GM12878 (cell line): ENCODE measurements around the gene POLR1G. TPM values are rescaled to one million over a fixed set of nuclear protein-coding genes. Genes with fewer than 3 reads are reported as not detected.
A peak's percentile ranks its signal among the peaks of the same experiment; 100 is the strongest.

ENCODE experiments used
- ATAC-seq: fragments of 200-7000 bp; cut with Tn5 transposase; 3 replicates; pipeline ENCODE4 v1.9.1; 2020; ENCODE audit warnings: mild to moderate bottlenecking, moderate library complexity
- BruUV-seq: library from RNA; stranded (reverse); fragments of 400-500 nt; replicated peaks from 2 replicates; lab custom pipeline; 2021; lab: Mats Ljungman, UMichigan
- CTCF ChIA-PET: fragments of 300-600 bp; sonication (Branson Sonifier 250); formaldehyde crosslinking; extraction: SDS; loops from one replicate; lab custom pipeline; 2021; ENCODE audit warnings: inconsistent platforms; lab: Yijun Ruan, JAX
- POLR2A ChIA-PET: fragments of 350-600 bp; formaldehyde crosslinking; extraction: SDS; loops from one replicate; lab custom pipeline; 2021; ENCODE audit warnings: inconsistent platforms; lab: Charles Lee
- RAD21 ChIA-PET: fragments of 300-600 bp; sonication (Branson Sonifier 250); formaldehyde crosslinking; loops from one replicate; lab custom pipeline; 2023; ENCODE audit warnings: antibody characterized with exemption; ENCODE audit not compliant: unreplicated experiment; lab: Charles Lee
- SMC1A ChIA-PET: fragments of 300-600 bp; sonication (Branson Sonifier 250); formaldehyde crosslinking; loops from one replicate; lab custom pipeline; 2023; ENCODE audit not compliant: unreplicated experiment, uncharacterized antibody; lab: Charles Lee
- DNase-seq: peaks from one replicate; pipeline ENCODE4 v3.0.0-alpha.2; 2011; ENCODE audit warnings: low read depth, low spot score
- FAIRE-seq: peaks from 3 replicates; lab custom pipeline; 2011; peaks lifted over from hg19 to GRCh38; lab: Jason Lieb, UNC
- H2AFZ ChIP-seq: 2 replicates; pipeline ENCODE4 v1.6.0; 2011; ENCODE audit warnings: low read depth, low read length, control low read depth; ENCODE audit not compliant: control insufficient read depth
- H3K27ac ChIP-seq: 2 replicates; pipeline ENCODE4 v1.5.1; 2011; ENCODE audit warnings: control low read depth; ENCODE audit not compliant: control insufficient read depth, insufficient read depth
- H3K27me3 ChIP-seq, 2 experiments: replicated peaks in 1 of 2; 2 replicates each; pipeline versions ENCODE4 v1.6.0 to v1.6.1; 2011; ENCODE audit warnings: low read length in 1 of 2; ENCODE audit not compliant: control insufficient read depth in 2 of 2, insufficient read depth in 2 of 2
- H3K36me3 ChIP-seq, 2 experiments: 2 replicates each; pipeline ENCODE4 v1.5.1; 2011; ENCODE audit warnings: low read length in 1 of 2; ENCODE audit not compliant: control insufficient read depth in 2 of 2, insufficient read depth in 2 of 2
- H3K4me1 ChIP-seq: 2 replicates; pipeline ENCODE4 v1.6.1; 2011; ENCODE audit warnings: mild to moderate bottlenecking, low read length, moderate library complexity, mixed read lengths; ENCODE audit not compliant: control insufficient read depth, insufficient read depth
- H3K4me2 ChIP-seq: 2 replicates; pipeline ENCODE4 v1.6.0; 2011; ENCODE audit warnings: control low read depth; ENCODE audit not compliant: control insufficient read depth, insufficient read depth
- H3K4me3 ChIP-seq: fragments of 200-600 bp; sonication (generic); 2 replicates; pipeline ENCODE4 v1.5.1; 2016
- H3K79me2 ChIP-seq: 2 replicates; pipeline ENCODE4 v1.6.0; 2011; ENCODE audit warnings: low read length; ENCODE audit not compliant: control insufficient read depth, insufficient read depth
- H3K9ac ChIP-seq: 2 replicates; pipeline ENCODE4 v1.8.0; 2011; ENCODE audit warnings: low read length, control low read depth, mixed read lengths; ENCODE audit not compliant: control insufficient read depth, insufficient read depth
- H3K9me3 ChIP-seq: replicated peaks from 3 replicates; pipeline ENCODE4 v1.5.1; 2011; ENCODE audit warnings: mild to moderate bottlenecking, low read length; ENCODE audit not compliant: control insufficient read depth, insufficient read depth
- H4K20me1 ChIP-seq: 2 replicates; pipeline ENCODE4 v1.6.0; 2011; ENCODE audit not compliant: control insufficient read depth, insufficient read depth
- ATF2 ChIP-seq: IDR thresholded peaks from 2 replicates; pipeline ENCODE4 v1.6.1; 2012; ENCODE audit warnings: low read length, inconsistent platforms
- CHD4 ChIP-seq: fragments of 200-600 bp; sonication (generic); IDR thresholded peaks from 2 replicates; pipeline ENCODE4 v1.6.1; 2016; ENCODE audit warnings: mild to moderate bottlenecking
- ELK1 ChIP-seq: IDR thresholded peaks from 2 replicates; pipeline ENCODE4 v1.6.1; 2012; ENCODE audit warnings: low read depth, low read length, improper control_type of control experiment
- IKZF1 ChIP-seq: fragments of 450-650 bp; conservative IDR thresholded peaks from 2 replicates; pipeline ENCODE4 v1.6.1; 2017; ENCODE audit warnings: antibody characterized with exemption, mild to moderate bottlenecking
- MXI1 ChIP-seq: fragments of 150-350 bp; IDR thresholded peaks from 2 replicates; pipeline ENCODE4 v1.6.1; 2011; ENCODE audit warnings: low read depth, mild to moderate bottlenecking, inconsistent platforms, low read length, improper control_type of control experiment
- NFIC ChIP-seq: IDR thresholded peaks from 2 replicates; pipeline ENCODE4 v1.6.1; 2012; ENCODE audit warnings: low read depth, mild to moderate bottlenecking, inconsistent platforms, low read length, moderate library complexity
- PAX8 ChIP-seq: fragments of 450-650 bp; IDR thresholded peaks from 2 replicates; pipeline ENCODE4 v1.6.1; 2017; ENCODE audit warnings: mild to moderate bottlenecking, moderate library complexity
- RAD51 ChIP-seq: fragments of 450-650 bp; IDR thresholded peaks from 2 replicates; pipeline ENCODE4 v1.6.1; 2016; ENCODE audit warnings: moderate library complexity, mild to moderate bottlenecking, inconsistent platforms
- SMC3 ChIP-seq: IDR thresholded peaks from 2 replicates; pipeline ENCODE4 v1.6.1; 2011; ENCODE audit warnings: low read length, improper control_type of control experiment, borderline replicate concordance
- ZBTB33 ChIP-seq: fragments of 450-650 bp; IDR thresholded peaks from 2 replicates; pipeline ENCODE4 v1.6.1; 2017; ENCODE audit warnings: mild to moderate bottlenecking
- ZNF687 ChIP-seq: fragments of 450-650 bp; IDR thresholded peaks from 2 replicates; pipeline ENCODE4 v1.6.1; 2017; ENCODE audit warnings: mild to moderate bottlenecking, moderate library complexity
- WGBS: methylation state at CpG from one replicate; pipeline ENCODE4 v1.1.6; 2016; ENCODE audit warnings: low lambda C conversion rate; ENCODE audit not compliant: insufficient replicate concordance, insufficient coverage; ENCODE audit errors: missing lambda C conversion rate; 5-methylcytosine and 5-hydroxymethylcytosine counted together
- in situ Hi-C: fragments of 300-500 bp; cut with MboI; formaldehyde crosslinking; loops from 9 replicates; pipeline ENCODE4 v1.14.3; 2018; ENCODE audit warnings: mixed read lengths
- intact Hi-C: fragments of 100-400 bp; cut with micrococcal nuclease; formaldehyde crosslinking; loops from one replicate; pipeline ENCODE4 v1.14.2; 2022; ENCODE audit not compliant: unreplicated experiment
- polyA plus RNA-seq, 11 experiments: library from polyadenylated mRNA; depleted of rRNA in 4 of 11; unstranded in 6 of 11; stranded (reverse) in 5 of 11; fragments of >200 nt; fragmentation: Nextera tagmentation in 4 of 11; fragmentation: Illumina TruSeq in 1 of 11; extraction: Ambion mirVana in 4 of 11; extraction: Trizol in 1 of 11; gene quantifications; 1 replicate in 1 of 11; 2 replicates in 10 of 11; pipeline versions ENCODE4 v1.2.1 to v1.2.3, GENCODE V29; 2011 to 2016; ENCODE audit warnings: inconsistent platforms in 2 of 11, missing spikeins in 2 of 11, low read depth in 1 of 11
- total RNA-seq, 4 experiments: library from RNA; depleted of rRNA in 3 of 4; stranded (reverse); fragments of >200 nt in 3 of 4; fragmentation: Illumina TruSeq in 1 of 4; extraction: Trizol in 1 of 4; gene quantifications; 2 replicates each; pipeline versions ENCODE4 v1.2.1 to v1.2.3, GENCODE V29; 2013 to 2021

The POLR1G gene
- total and polyA plus RNA-seq, 10 of the 15 experiments (the other 5 are each of a cell fraction or from before 2014, with no cell fraction given) = 2.0 to 30.9 (median 20.5) TPM

- H4K20me1 ChIP-seq = no peaks in the 10 kb centered on the region
- FAIRE-seq = no peak
- in situ Hi-C loops = no loop called here
- ChIA-PET CTCF (interaction anchor here (0.6 to 5.2 kb wide), 24 partner anchors 9 to 306 kb away, joined by 3 to 93 read pairs (median 5); partner anchors contain the start of genes BLOC1S3, ERCC1, ERCC2 and FOSB), RAD21 (interaction anchor here (0.6 to 4.8 kb wide), 13 partner anchors 11 to 241 kb away, joined by 3 to 48 read pairs (median 3); partner anchors contain the start of gene ERCC1), POLR2A (interaction anchor here (1.4 to 3.8 kb wide), 2 partner anchors 20 to 21 kb away, joined by 3 to 16 read pairs; partner anchors contain the start of gene ERCC1), SMC1A (interaction anchor here (0.7 to 6.2 kb wide), 10 partner anchors 19 to 83 kb away, joined by 3 to 55 read pairs (median 4); no protein-coding TSS in a partner anchor)
- no peak overlapping the region for H3K9ac ChIP-seq
- no peaks in the 10 kb centered on the region for H3K9me3 ChIP-seq
- H3K79me2 ChIP-seq = peaks cover 7% of the 10 kb centered on the region
- H3K4me1 ChIP-seq = peaks cover 4% of the 10 kb centered on the region
- H3K4me3 ChIP-seq = 0 out of 2 replicates have a peak overlapping the region, but pooled peaks have one; percentile 51
- WGBS = 35% methylated on average over 16 of the region's 40 CpGs
- no peaks in the 10 kb centered on the region for H3K36me3 ChIP-seq
- no TSS peak for BruUV-seq
- peak overlapping the region; percentile 19 for H3K4me2 ChIP-seq
- H2AFZ ChIP-seq = no peak overlapping the region
- DNase-seq = no peak
- H3K27me3 ChIP-seq = no peaks in the 10 kb centered on the region; a peak in 1 of 4 replicates
- intact Hi-C loops = loop anchor here (10.0 kb wide), 1 partner anchor 242 kb away; no protein-coding TSS in a partner anchor
- H3K27ac ChIP-seq = no peak overlapping the region
- peak; percentile 44 for ATAC-seq
- peak; percentile 15; the same call in 1 of the 2 replicates for TF ChIP-seq MXI1
- TF ChIP-seq IKZF1 = peak; percentile 46; the same call in 1 of the 2 replicates
- no peak for TF ChIP-seq ELK1
- no peak for TF ChIP-seq ATF2
- TF ChIP-seq ZBTB33 = 0 out of 2 replicates have a peak, but pooled peaks have one; percentile 74
- TF ChIP-seq SMC3 = peak; percentile 37; the same call in 1 of the 2 replicates
- TF ChIP-seq CHD4 = no peak
- no peak for TF ChIP-seq ZNF687
- TF ChIP-seq NFIC = no peak
- TF ChIP-seq PAX8 = no peak
- TF ChIP-seq RAD51 = no peak
Measured at GRCh38 chr19:45402298-45403061, 4.0 kb upstream of the POLR1G start.
